GM21360 (cell line): Measurements from ENCODE around the gene NEURL1B.
"Not testable (repeated sequence)": the region's sequence is repeated elsewhere in the genome, so short reads cannot be mapped to it uniquely, and the experiment has no call there.

Source experiments
- ATAC-seq: cut with Tn5 transposase; IDR thresholded peaks from one replicate; pipeline ENCODE4 v1.9.1; 2021; ENCODE audit warnings: mild to moderate bottlenecking, moderate library complexity; ENCODE audit not compliant: unreplicated experiment

NEURL1B gene

GRCh38 chr5:172648755-172649154, 7.7 kb downstream of the NEURL1B start:
- no peak for ATAC-seq

GRCh38 chr5:172656496-172656895, 15.4 kb downstream of the NEURL1B start:
- not testable (repeated sequence) for ATAC-seq

GRCh38 chr5:172657524-172658233, 16.6 kb downstream of the NEURL1B start:
- ATAC-seq = not testable (repeated sequence)

GRCh38 chr5:172658391-172658790, 17.3 kb downstream of the NEURL1B start:
- no peak for ATAC-seq

GRCh38 chr5:172658961-172659501, 18.0 kb downstream of the NEURL1B start:
- ATAC-seq = no peak

GRCh38 chr5:172659570-172659908, 18.5 kb downstream of the NEURL1B start:
- ATAC-seq = no peak

- no peak for ATAC-seq
These were observed 19.0 kb downstream of the NEURL1B start for GRCh38 chr5:172659909-172660628.

GRCh38 chr5:172660974-172661373, 19.9 kb downstream of the NEURL1B start:
- no peak for ATAC-seq

- no peak for ATAC-seq
These were observed 20.5 kb downstream of the NEURL1B start for GRCh38 chr5:172661526-172661925.

GRCh38 chr5:172662596-172662995, 21.5 kb downstream of the NEURL1B start:
- ATAC-seq = no peak

GRCh38 chr5:172664018-172664417, 23.0 kb downstream of the NEURL1B start:
- no peak for ATAC-seq

GRCh38 chr5:172664681-172665541, 23.8 kb downstream of the NEURL1B start:
- no peak for ATAC-seq

- no peak for ATAC-seq
These were observed 25.2 kb downstream of the NEURL1B start for GRCh38 chr5:172666251-172666650.

- no peak for ATAC-seq
These were observed 26.9 kb downstream of the NEURL1B start for GRCh38 chr5:172667786-172668593.

- ATAC-seq = no peak
These were observed 27.6 kb downstream of the NEURL1B start for GRCh38 chr5:172668594-172669071.

- ATAC-seq = no peak
These were observed 28.4 kb downstream of the NEURL1B start for GRCh38 chr5:172669386-172670004.

GRCh38 chr5:172670005-172670402, 28.9 kb downstream of the NEURL1B start:
- no peak for ATAC-seq

GRCh38 chr5:172670444-172670843, 29.4 kb downstream of the NEURL1B start:
- ATAC-seq = no peak

- no peak for ATAC-seq
These were observed 30.0 kb downstream of the NEURL1B start for GRCh38 chr5:172671091-172671490.

- no peak for ATAC-seq
These were observed 31.6 kb downstream of the NEURL1B start for GRCh38 chr5:172672681-172673080.
